Stimulated activated CD4-positive, alpha-beta T cell treated with anti-CD3 and anti-CD28 coated beads, Interleukin-2, amount 100 ng/mL, for 24 hours (primary cell): Measurements from ENCODE around the gene ITGA11.
"Not testable (repeated sequence)": the region's sequence is repeated elsewhere in the genome, so short reads cannot be mapped to it uniquely, and the experiment has no call there.

Experiments used
- DNase-seq, 2 donors: peaks; one replicate each; pipeline ENCODE4 v3.0.0-alpha.2; 2020

ITGA11 gene

DNA sequence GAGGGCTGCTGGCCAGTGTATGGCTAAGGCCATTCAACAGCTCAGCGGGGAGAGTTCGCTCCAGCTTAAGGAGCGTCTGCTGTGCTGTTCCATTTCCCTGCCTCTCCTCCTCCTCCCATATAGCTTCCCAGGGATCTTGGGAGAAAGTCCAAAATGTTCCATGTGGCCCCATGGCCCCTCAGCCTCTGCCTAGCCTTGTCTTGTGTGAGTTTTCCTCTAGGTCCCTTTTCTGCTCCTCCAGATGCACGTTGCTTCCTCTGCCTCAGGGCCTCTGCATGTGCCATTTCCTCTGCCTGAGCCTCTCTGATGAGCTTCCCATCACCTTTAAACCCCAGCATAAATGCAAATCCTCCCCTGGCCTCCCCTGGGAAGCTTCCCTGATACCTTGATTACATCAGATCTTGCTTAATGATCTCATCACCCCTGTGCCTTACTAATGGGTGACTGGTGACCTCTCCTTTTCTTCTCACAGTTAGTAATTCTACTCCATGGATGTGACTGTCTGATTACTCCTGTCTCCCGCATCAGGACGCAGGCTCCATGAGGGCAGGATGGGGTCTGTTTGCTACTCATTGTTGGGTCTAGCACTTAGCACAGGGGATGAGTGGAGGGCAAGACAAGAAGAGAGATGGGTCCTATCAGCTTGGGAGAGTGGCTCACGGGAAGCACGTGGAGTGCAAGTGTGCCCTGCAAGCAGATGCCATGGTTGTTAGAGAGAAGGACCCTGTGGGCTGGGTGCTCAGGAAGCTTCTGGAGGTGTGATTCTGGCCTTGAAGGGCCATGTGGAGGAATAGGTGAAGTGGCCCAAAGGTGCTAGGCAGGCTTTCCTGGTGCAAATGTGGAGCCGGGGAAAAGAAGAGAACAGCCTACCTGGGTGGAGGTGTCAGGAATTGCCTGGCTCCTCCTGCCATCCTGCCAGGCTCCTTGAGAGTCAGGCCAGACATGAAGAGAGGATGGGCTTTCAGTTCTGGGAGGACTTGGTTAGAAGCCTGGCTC is 23.8 kb downstream of the ITGA11 start:
- no peak for DNase-seq

DNA sequence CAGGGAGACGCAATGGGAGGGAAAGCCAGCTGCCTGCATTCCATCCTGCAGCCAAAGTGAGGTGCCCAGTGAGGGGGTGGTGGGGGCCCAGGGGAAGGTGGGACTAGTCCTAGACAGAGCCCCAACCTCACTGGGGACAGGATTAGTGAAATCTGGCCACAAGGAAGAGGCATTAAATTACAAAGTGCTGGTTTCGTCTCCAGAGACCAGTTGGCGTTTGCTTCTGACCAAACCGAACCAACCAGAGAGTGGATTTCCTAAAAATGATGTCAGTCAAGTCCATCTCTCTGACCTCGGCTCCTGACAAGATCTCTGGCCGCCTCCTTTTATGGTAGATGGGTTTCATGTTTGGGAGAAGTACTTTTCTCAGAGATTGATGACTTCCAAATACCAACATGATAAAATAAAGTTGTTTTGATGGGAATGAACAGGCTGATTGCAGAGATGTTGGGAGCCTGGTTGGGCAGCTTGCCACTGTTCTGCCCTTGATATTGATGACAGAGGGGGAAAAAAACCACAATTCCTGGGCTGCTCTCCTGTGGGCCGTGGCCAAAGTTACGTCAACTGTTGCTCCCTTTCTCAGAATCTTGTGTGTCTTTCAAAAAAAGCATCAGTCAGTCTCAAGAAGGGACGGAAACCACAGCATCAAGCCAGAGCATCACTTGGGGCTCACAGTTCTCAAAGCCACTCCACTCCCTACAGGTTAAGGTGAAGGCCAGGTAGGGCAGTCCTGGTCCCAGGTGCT is 24.6 kb downstream of the ITGA11 start:
- DNase-seq, result no peak

- DNase-seq, result no peak
Measured at GRCh38 chr15:68405378-68406250, 26.3 kb downstream of the ITGA11 start.

DNA sequence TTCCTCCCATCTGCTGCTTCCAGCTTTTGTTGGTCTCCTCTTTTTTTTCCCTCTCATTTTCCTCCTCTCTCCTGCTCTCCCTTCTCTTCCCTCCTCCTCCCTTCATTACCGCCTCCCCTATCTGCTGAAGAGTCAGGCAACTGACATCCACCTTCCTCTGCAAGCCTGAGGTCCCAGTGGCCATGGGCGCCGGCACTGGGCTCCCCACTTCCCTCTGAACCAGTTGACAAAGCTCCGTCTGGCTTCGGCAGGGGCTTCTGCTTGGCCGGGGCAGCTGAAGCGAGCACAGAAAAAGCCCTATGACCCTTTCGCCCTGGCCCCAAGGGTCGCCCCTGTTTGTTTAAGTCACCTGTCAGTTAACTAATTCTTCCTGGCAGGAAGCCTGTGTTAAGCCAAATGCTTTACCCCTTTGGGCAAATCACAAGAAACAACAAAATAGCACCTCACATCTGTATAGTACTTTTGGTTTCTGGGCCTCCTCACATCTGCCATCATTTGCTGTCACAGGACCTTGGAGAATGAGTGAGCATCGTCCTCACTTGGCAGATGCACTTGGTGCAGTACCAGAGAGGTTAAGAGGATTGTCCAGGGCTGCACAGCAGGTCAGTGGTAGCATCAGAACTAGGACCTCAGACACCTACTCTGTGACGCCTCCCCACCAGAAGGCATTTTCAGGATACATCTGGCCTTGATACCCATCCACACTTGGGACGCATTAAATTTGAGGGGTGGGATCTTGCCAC is 27.7 kb downstream of the ITGA11 start:
- no peak for DNase-seq

DNA sequence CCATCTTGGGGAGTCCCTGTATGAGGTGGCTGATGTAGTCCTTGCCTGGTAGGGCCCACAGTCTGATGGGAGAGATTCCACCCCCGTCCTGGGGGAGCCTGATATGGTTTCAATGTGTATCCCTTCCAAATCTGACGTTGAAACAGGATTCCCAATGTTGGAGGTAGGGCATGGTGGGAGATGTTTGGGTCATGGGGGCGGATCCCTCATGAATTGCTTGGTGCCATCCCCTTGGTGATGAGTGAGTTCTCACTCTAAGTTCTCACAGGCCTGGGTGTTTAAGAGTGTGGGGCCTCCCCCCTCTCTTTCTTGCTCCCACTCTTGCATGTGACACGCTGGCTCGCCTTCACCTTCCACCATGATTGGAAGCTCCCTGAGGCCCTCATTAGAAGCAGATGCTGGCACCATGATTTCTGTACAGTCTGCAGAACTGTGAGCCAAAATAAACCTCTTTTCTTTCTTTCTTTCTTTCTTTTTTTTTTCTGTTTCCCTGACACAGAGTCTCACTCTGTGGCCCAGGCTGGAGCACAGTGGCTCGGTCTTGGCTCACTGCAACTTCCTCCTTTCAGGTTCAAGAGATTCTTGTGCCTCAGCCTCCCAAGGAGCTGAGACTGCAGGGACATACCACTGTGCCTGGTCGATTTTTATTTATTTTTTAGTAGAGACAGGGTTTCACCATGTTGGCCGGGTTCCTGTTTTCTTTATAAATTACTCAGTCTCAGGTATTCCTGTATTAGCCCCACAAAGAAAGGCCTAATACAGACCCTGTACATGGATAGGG is 28.6 kb downstream of the ITGA11 start:
- no peak for DNase-seq

DNA sequence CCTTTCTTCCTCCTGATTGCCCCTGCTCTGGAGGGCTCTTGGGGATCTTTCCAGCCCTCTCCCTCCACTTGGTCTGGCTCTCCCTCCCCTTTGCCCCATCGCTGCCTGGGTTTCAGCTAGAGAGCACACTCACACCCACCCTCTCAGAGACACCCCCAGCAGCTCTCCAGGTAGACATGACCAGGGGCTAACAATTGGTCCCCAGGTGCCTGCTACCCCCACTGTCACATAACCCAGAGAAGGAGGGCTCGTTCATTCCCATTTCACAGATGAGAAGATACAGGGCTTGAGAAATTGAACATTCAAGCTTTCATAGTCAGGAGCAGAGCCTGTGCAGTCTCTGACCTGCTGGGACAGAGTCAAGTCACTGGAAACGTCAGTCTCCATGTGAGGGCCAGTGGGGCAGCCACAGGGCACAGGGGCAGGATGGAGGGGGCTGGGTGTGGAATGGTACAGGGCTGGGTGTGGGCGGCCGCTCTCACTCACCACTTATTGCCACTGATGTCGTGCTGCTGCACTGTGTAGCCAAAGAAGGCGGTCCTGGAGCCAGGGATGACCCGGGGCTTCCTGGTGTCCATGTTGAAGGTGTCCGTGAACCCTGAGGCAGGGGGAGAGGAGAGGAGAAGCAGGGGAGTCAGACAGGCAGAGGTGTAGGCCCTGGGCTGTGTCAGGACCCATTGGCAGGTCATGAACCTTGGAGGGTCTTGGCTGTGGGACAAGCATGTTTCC is 29.4 kb downstream of the ITGA11 start:
- no peak for DNase-seq

- no peak for DNase-seq
Measured at GRCh38 chr15:68401496-68402431, 30.2 kb downstream of the ITGA11 start.

DNA sequence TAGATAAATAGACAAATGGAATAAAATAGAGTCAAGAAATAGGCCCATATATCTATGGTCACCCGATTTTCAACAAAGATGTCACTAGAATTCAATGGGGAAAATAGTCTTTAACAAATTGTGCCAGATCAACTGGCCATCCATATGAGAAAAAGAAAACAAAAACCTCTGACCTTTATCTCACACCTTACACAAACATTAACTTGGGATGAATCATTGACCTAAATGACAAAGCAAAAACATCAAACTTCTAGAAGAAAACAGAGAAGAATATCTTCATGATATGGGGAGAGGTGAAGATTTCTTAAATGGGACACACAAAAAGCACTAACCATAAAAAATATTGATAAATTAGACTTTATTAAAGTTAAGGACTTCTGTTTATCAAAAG is 31.9 kb downstream of the ITGA11 start:
- DNase-seq, result no peak

GRCh38 chr15:68399096-68400065 is 32.6 kb downstream of the ITGA11 start:
- DNase-seq, result no peak

GRCh38 chr15:68397999-68398398 is 34.0 kb downstream of the ITGA11 start:
- DNase-seq, result not testable (repeated sequence)

- no peak for DNase-seq
Measured at GRCh38 chr15:68396068-68396467, 35.9 kb downstream of the ITGA11 start.

GRCh38 chr15:68391121-68391520 is 40.8 kb downstream of the ITGA11 start:
- no peak for DNase-seq

DNA sequence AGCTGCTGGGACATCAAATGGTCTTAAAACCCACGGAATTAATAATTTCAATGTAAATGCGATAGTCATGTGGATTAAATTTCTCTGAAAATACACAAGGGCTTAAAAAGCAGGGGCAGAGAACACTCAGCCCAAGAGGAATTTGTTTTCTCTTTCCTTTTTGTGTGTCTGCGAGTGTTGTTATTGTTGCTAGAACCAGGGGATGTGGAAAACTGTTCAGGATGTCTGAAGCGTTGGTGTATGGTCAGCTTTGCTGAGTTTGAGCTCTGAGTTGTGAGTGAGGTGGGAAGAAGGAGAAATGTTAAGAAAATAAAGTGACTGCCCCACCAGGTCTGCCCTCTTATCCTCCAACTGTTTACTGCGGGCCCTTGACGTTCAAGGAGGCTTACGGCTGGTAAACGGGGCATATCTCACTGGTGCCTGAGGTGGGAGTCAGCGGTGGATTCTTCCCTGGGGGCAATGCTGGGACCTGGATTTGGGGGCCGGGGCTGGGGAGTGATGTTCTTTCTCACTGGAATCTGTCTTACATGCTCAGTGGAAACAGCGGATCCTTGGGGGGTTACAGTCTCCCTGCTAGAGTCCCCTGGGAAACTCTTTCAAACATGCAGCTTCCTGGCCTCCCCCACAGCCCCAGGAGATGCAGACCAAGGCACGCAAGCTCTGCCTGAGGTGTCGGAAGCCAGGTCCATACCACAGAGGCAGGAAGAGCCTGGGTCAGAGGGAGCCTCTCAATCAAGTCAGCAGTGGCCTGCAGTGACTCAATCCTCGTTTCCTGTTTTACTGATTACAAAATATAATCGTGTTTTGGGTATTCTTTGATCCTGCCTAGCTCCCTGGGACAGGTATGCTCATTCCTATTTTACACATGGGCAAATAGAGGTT is 41.8 kb downstream of the ITGA11 start:
- no peak for DNase-seq

- DNase-seq, result no peak
Measured at GRCh38 chr15:68389041-68389930, 42.7 kb downstream of the ITGA11 start.

GRCh38 chr15:68387381-68388143 is 44.4 kb downstream of the ITGA11 start:
- DNase-seq, result peak in 1 of 2 donors; percentile 7
